Activated CD8-positive, alpha-beta memory T cell treated with anti-CD3 and anti-CD28 coated beads, Interleukin-2, amount 50 U/mL, for 1 hour (primary cell): Measurements from ENCODE around the gene C1orf198.

ENCODE experiments used
- DNase-seq: peaks from one replicate; pipeline ENCODE4 v3.0.0-alpha.2; 2020; ENCODE audit errors: extremely low read depth

The C1orf198 gene

DNA sequence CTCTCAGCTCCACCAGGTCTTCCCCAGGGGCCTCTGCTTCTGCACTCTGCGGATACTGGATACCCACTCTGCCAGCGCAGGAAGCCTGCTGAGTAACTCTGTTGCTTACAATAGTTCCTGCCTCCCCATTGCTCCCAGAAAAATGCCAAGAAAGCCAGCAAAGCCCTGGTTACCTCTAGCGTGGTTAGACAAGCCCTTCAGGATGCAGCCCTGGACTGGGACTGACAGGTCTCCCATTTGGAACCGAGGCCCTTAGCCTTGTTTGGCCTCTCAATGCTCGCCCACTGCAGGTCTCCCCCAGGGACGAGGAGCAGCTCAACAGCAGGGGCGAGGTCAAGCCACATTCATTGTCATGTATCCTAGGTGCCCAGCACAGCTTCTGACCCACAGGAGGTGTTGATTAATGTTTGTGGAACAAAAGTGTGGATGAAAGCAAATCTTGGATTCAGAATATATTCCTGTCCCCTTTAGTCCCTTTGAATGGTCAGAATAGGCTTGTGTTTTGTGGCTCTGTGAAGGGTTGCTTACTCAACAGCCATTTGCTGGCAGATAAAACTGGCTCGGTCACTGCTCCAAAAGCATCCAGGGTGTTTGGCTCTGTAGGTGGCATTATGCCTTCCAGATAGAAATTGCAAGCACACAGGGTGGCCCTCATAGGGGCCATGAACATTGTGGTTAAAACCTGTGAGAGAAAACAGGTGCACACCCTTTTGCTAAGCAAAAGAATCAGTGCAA, 58.9 kb downstream of the C1orf198 start:
- no peak for DNase-seq

DNA sequence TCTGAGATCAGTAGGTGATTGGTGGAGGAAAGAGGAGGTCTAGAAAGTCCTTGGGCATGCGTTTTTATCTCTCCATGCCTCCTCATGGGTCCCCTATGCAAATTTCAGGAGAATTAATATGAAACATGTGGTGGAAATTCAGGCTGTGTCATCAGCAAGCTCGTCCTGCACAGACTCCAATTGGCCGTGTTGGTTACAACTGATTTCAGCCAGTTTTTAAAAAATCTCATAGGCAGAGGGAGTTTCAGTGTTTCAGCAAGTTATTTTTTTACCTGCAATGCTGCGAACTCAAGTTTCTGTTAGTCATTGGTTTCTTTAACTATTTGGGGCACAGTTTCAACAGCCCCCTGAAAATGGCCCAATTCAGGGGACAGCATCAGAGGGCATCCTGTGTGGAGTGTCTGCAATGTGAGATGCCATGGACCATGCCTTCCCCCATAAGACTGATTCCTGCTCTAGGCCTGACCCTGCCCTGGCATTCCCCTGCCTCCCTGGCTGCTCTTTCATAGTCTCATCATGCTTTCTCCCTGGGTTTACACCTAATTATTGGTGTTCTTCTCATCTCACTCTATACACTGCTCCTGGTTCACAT, 59.9 kb downstream of the C1orf198 start:
- no peak for DNase-seq

DNA sequence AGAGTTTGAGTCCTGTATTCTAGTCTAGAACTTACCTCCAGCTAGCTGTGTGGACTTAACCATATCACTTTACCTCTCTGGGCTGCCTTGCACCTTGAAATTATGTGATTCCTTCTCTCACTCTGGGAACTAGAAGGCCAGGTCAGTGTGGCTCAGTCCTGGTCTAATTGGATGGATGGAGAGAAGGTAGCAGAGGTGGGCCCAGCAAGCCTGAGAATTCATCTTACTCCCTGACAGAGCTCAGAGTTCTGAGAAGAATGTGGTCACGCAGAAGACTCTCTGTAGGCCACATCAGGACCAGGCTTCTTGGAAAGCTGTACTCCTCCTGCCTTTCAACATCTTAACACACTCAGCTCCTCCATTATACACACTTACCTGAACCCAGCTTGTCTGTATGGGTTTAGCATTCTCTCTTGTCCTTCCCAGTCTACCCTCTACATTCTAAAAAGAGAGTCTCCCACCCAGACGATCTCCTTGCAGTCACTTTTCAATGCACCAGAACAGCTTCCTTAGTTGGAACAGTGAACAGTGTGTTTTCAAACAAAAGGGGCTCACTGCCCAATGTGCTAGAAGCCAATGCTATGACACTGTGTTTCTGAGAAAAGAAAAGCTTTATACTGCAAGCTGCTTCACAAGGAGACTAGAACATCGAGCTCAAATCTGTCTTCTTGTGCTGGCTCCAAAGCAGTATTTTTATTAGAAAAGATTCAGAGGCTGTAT, 60.6 kb downstream of the C1orf198 start:
- DNase-seq, result no peak

DNA sequence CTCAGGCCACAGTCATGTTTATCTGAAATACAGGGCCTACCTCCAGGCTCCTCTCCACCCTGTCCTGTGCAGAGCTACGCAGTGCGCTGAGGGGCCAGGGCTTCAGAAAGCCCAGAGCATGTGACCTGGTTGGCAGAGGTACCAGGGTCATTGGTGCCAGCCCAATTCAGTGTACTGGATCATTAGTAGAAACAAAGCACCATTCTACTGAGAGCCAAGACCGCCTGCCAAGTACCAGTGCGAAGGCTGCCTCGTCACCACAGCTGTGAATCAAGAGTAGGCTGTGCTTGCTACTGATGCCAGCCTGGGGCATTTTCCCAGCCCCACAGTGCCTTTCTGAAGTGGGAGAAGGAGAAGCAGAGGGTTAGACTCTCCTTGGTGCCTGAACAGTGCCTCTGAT, 61.3 kb downstream of the C1orf198 start:
- no peak for DNase-seq

DNA sequence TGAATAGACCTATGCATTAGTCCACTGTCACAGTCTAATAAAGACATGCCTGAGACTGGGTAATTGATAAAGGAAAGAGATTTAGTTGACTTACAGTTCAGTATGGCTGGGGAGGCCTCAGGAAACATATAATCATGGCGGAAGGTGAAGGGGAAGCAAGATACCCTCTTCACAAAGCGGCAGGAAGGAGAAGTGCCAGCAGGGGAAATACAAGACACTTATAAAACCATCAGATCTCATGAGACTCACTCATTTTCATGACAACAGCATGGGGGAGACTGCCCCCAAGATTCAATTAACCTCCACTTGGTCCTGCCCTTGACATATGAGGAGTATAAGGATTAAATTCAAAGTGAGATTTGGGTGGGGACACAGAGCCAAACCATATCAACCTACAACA, 61.8 kb downstream of the C1orf198 start:
- no peak for DNase-seq

DNA sequence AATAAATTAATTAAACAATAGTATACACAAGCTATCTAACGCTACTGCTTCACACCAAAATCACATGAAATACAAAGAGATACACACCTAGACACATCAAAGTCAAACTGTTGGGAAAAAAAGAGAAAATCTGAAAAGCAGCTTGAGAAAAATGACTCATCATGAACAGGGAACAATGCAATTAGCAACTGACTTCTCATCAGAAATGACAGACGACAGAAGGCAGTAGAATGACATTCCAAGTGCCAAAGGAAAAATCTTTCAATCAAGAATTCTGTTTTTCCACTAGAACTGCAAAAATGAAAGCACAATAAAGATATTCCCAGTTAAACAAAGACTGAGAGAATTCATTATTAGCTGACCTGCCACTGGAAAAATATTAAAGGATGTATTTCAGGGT, 63.9 kb downstream of the C1orf198 start:
- no peak for DNase-seq

DNA sequence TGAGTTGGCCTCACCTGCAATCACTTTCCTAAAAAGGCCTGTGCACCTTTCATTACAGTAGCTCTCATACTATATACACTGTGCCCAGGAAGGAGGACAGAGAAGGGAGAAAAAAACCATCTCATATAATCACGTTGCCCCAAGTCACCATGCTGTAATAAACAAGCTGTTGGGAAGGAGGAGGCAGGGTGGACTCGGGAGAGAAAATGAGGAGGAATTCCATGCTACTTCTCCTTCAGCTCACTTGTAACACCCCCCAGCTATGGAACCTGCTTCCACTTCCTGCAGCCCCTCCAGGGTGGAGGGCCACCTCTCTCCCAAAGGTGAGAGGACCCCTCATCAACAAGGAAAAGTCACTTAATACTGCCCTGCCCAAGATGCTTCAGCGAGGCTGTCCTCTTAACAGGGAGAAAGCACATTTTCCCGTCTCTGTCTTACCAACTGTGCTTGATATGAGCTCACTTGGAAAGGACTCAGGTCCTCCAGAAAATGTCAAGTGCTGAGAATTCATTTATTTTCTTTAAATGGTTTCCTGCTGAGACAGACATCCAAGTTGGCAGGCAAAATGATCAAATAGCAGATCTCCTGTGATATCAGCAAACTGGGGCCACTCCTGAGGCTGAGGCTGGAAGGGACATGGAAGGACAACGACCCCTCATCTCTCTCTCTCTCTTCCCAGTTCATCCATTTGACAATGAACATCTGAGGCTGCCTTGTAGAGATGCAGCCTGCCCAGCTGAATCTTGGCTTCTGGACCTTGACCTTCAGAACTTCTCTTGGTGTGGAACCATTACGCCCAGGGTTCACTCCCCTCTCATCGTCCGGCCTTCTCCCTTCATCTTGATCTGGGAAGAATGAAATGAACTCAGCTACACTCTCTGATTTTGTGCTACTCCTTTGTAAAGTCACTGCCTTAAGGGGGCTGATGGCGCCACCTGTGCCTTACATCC, 67.2 kb downstream of the C1orf198 start:
- DNase-seq, result no peak

DNA sequence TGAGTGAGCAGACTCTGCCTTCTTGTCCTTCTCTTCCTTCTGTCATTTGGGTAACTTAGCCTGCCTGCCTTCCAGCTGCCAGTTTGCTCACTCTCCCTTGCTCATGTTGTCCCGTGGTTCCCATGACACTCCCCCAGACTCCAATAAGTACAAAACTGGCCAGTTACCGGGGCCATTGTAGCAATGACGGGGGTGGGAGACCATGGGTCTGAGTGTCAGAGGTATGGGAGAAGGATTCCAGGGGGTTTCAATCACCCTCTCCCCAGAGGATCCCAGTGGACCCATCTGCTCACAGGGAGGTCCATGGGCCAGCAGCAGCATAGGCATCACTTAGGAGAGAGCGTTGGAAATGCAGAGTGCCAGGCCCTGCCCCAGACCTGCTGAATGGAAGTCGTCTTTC, 69.8 kb downstream of the C1orf198 start:
- DNase-seq, result no peak

DNA sequence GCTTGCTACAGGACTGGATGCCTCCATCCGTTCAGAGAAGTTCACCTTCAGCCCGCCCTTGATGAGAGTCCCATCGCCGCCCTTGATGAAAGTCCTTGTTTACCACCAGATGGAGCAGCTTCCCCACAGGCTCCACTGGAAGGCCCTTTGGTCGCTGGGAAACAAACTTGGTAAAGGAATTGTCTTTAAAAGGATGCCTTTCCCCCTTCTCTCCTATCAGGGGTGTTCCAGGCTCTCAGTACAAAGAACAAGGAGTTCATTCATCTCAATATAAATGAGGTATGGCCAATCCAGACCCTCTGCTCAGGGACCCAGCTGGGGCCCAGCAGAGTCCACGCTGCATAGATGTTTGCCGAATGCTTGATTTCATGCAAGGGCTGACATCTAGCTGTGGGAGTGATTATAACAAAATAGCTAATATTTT, 70.4 kb downstream of the C1orf198 start:
- DNase-seq, result no peak

DNA sequence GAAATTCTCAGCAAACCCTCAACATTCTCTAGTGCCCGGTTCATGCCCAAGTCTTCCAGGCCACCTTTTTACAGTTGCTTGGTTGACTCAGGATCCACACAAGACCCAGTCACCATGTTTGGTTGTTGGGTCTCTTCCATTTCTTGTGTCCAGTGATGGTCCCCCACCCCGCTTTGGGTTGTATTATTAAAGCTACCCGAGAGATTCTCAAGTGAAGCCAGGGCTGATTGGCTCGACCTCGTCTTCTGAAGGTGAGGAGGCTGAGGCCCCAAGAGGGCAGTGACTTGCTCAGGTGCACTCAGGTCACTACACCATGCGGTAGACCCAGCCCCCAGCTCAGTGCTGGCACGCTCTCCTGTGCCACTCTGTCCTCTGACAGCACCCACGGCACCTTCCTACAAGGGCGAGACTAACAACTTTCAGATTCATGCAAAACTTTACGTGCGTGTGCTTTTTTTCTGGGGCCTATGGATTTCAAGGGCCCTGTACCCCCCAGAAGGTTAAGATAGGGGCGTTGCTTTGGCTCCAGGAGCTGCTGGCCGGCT, 70.9 kb downstream of the C1orf198 start:
- DNase-seq, result no peak

DNA sequence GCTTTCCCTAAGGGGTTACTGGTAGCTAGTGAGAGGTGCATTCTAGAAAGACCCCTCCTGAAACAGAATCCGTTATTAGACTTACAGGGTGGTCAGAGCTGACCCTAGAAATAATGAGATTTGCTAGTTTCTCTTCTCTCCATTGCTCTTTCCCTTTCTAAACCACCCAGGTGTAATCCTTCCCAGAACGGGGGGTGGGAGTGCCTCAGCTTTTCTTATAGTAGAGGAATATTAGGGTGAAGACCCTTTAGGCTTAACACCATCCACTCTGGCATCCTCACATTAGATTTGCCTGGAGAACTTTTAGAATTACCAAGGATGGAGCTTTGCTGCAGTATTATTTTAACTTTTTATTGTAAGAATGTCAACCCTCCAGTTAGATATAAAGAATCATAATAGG, 71.7 kb downstream of the C1orf198 start:
- no peak for DNase-seq

DNA sequence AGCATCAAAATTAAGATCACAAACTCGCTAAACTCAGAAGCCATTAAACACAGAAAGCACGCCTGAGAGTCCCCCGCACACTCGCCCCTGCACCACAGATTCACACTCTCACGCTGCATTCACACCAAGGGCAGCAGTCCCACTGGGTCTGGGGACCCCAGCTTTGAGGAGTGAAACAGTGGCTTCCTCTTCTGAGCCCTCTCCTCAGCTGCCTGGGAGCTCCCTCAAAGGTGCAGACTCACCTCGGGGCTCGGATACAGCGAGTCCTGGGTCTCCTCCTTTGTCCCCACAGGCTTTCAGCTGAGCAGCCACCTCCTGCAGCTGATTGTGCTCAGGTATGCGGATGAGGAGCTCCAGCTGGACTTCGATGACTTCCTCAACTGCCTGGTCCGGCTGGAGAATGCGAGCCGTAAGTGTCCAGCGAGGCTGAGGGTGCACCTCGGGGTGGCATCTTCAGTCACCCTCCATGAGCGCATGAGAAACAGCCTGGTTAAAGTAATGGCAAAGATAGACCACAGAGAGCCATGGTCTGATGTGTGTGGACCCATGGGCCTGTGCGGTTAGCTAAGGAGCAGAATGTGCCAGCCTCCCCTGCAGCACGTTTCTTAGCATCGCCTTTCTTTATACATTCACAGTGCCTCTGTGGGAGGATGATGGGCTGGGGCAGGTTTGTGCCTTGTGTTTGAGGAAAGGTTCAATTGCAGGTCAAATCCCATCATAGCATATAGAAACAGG, 73.3 kb downstream of the C1orf198 start:
- DNase-seq, result no peak

DNA sequence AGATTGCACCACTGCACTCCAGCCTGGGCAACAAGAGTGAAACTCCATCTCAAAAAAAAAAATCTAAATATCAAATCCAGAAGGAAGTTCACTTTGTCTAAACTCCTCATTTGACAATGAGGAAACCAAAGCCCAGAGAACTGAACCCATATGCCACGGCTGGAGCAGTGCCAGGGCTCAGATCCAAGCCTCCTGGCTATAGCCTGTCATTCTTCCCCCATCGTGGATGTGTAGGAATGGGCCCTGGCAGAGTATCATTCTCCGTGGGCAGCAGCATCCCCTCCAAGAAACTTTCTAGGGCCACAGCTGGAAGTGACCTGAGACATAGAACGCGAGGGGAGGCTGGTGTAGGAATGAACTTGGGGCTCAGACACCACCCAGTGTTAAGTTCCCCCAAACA, 73.9 kb downstream of the C1orf198 start:
- DNase-seq, result no peak

DNA sequence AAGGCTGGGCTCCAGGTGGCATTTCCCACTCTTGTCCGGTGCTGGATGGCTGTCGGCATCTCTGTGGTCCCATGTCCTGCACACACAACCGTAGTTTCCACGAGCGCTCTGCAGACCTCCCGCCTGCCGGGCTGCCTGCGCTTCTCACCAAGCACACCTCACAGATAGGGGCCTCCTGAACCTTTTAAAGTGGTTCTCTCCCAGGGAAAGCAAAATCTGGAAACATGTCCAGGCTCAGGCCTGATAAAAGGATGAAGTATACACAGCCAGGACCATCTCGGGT, 74.9 kb downstream of the C1orf198 start:
- no peak for DNase-seq

DNA sequence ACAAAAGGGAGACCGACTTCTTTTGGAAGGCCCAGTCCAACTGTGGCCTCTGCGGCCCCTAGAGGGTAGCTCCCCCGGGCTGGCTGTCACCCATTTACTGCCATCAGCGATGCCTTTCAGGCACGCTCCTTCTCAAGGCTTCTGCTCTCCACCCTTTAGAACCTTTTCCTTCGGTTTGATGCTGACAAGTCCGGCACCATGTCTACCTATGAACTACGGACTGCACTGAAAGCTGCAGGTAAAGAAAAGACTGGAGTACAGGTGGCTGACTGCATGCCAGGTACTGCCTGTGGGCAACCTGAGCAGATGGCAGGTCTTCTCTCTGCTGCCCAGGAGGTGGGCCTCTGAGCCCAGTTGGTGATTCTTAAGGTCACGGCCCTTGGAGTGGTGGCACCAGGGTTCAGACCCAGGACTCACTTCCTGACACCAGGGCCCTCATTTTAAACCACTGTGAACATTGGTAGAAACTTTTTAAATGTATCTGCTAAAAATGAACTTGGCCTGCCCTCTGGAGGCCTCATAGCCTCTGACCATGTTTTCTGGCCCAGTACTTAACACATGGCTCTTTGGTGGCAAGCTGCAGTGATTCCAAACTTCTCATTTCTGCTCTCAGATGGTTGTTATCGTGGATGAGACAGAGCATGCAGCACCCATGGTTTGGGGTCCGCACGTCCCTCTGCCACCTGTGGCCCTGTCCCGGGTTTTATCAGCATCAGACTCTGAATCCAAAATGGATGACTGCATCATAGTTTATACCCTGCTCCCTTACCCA, 75.4 kb downstream of the C1orf198 start:
- no peak for DNase-seq

DNA sequence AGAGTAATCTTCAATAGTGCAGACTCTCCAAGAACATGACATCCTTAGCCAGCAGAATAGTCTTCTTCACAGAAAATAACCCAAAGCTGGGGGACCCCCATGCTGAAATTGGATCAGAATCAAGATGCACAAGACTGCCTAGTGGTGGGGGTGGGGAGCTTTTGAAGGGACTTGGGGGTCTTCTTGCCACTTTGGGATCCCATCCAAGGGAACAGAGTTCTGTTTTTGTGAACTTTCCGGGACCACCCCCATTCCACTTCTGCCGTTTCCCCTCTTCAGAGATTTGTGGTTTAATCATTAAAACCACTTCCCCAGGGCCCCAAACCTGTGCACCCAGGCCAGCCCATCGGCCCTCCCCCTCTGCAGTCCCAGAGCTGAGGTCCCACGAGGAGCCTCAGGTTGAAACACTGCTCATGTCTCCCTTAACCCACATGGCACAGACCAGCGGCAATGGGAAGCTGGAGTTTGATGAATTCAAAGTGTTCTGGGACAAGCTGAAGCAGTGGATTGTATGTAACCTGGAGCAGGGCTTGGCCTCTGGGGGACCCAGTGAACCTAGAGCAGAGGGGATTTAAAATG, 76.2 kb downstream of the C1orf198 start:
- DNase-seq, result no peak

DNA sequence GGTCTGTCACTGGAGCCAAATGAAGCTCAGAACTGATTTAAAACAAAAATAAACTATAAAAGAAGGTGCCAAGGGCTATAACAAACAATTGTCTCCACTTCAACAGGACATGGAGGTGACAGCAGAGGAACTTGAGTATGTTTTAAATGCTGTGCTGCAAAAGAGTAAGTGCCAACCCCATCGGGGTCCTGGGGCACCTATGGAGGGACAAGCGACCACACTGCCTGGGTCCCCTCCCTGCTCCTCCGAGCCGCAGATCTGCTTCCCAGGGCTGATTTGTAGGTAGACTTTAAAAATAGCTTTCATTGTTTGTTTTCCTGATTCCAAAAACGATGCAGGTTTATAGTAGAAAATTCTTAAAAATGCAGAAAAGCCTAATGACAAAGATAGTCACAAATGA, 78.3 kb downstream of the C1orf198 start:
- DNase-seq, result no peak

DNA sequence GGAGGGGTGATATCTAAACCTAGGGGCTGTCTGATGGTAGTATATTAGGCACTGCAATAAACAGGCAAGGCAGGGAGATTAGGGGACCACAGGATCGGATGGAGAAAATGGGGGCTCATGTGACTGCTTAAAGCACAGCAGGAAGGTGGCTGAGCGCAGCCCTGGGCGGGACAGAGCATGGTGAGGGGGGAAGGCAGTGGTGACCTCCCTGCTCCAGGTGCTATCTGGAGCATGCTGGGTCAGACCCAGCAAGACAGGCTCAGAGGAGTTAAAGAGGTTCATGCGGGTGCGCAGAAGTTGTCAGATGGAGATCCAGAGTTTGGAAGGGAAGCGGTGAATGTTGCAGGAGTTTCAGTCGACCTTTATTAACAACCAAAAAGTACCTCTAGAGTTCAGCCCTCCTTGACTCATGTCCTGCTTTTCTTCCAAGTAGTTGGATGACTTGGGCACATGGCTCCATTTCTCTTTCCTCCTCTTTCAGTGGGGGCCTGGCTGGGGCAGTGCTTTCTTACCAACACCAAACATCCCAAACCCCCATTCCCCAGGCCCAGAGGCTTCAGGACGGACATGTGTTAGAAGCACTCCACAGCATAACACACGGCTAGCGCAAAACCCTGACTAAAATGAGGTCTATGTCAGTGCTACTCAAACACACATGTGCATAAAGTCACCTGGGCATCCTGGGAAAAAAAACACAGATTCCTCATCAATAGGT, 79.6 kb downstream of the C1orf198 start:
- DNase-seq, result no peak

DNA sequence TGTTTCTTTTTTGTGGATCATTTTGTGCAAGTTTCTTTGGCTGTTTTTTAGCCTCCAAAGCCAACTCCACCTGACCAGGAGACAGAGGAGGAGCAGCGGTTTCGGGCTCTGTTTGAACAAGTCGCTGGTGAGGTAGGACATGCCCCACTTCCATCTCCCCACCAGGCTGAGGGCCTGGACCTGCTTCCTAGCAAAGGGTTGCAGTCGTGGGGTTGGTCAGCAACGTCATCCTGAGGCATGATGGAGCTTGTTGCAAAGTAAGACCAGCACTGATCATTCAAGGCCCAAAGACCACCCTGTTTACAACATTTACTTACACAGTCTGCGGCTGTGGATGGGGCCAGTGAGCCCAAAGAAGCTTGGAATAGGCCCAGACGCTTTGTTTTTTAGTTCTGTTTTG, 80.8 kb downstream of the C1orf198 start:
- DNase-seq, result no peak
